IPS-18a (cell line): ENCODE results near the gene CREB5.

ENCODE experiments used
- H3K27ac ChIP-seq: one replicate; pipeline ENCODE4 v1.5.1; 2013; ENCODE audit warnings: low read length
- H3K27me3 ChIP-seq: one replicate; pipeline ENCODE4 v1.6.1; 2013; ENCODE audit warnings: mild to moderate bottlenecking, low read length; ENCODE audit not compliant: control insufficient read depth, insufficient read depth
- H3K36me3 ChIP-seq: one replicate; pipeline ENCODE4 v1.6.1; 2013; ENCODE audit warnings: low read depth, low read length; ENCODE audit not compliant: control insufficient read depth
- H3K4me1 ChIP-seq: one replicate; pipeline ENCODE4 v1.6.1; 2013; ENCODE audit warnings: low read depth, low read length; ENCODE audit not compliant: control insufficient read depth
- H3K4me3 ChIP-seq: one replicate; pipeline ENCODE4 v1.5.1; 2013; ENCODE audit warnings: low read length
- H3K9ac ChIP-seq: one replicate; pipeline ENCODE4 v1.6.1; 2013; ENCODE audit warnings: mild to moderate bottlenecking, low read length, moderate library complexity
- H3K9me3 ChIP-seq: one replicate; pipeline ENCODE4 v1.6.1; 2013; ENCODE audit warnings: low read depth, low read length; ENCODE audit not compliant: control insufficient read depth

Gene CREB5

DNA sequence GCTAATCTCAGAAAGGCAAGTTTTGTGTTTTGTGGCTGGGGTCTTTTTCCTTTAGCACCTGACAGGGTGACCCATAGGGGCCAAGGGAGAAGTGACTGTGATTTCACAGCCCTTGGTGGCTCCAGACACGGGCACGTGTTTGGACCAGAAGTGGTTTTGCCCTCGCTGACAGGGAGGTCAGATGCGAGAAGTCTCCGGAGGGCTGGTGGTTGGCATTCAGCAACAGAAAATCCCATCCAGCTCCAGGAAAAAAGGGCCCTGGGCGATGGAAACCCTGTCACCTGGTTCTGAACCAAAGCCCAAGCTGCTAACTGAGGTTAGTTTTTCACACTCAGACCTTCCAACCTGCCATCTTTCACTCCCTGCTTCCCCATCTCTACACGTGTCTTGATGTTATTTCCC, 272.9 kb downstream of the CREB5 start:
- no peak overlapping the region for H3K27ac ChIP-seq
- no peak overlapping the region for H3K4me3 ChIP-seq
- peaks cover 12% of the 10 kb centered on the region for H3K4me1 ChIP-seq
- H3K9ac ChIP-seq, result peak overlapping the region; percentile 93
- no peaks in the 10 kb centered on the region for H3K9me3 ChIP-seq
- H3K27me3 ChIP-seq, result peaks cover 14% of the 10 kb centered on the region
- H3K36me3 ChIP-seq, result no peaks in the 10 kb centered on the region

- H3K36me3 ChIP-seq, result no peaks in the 10 kb centered on the region
- H3K4me3 ChIP-seq, result peak overlapping the region; percentile 59
- H3K4me1 ChIP-seq, result peaks cover 12% of the 10 kb centered on the region
- H3K9me3 ChIP-seq, result no peaks in the 10 kb centered on the region
- peak overlapping the region; percentile 73 for H3K27ac ChIP-seq
- peak overlapping the region; percentile 93 for H3K9ac ChIP-seq
- peaks cover 14% of the 10 kb centered on the region for H3K27me3 ChIP-seq
Measured at GRCh38 chr7:28685644-28686417, 273.5 kb downstream of the CREB5 start.

GRCh38 chr7:28686418-28686800, 274.1 kb downstream of the CREB5 start:
- Histone ChIP-seq H3K36me3 (no peaks in the 10 kb centered on the region), H3K9ac (peak overlapping the region; percentile 93), H3K27ac (peak overlapping the region; percentile 73), H3K4me3 (peak overlapping the region; percentile 59), H3K27me3 (peaks cover 14% of the 10 kb centered on the region), H3K4me1 (peaks cover 12% of the 10 kb centered on the region), H3K9me3 (no peaks in the 10 kb centered on the region)

DNA sequence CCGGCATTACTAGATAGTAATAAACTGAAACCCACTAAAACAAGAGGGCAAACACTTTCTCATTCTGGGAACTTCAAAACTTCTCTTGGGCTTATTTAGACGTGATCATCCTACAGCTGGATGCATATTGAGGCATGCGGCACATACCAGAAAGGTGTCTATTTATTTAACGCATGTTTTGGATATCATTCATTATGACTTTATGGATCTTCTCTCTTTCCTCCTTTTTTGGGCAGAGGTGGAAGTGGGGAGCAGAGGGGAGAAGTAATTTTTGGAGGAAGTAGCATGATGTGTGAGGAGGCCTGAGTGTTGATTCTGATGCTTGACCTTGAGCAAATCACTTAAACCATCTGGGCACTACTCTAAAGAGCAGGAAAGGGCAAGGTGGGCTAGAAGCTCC, 275.2 kb downstream of the CREB5 start:
- peaks cover 14% of the 10 kb centered on the region for H3K27me3 ChIP-seq
- no peak overlapping the region for H3K9ac ChIP-seq
- H3K4me3 ChIP-seq, result no peak overlapping the region

DNA sequence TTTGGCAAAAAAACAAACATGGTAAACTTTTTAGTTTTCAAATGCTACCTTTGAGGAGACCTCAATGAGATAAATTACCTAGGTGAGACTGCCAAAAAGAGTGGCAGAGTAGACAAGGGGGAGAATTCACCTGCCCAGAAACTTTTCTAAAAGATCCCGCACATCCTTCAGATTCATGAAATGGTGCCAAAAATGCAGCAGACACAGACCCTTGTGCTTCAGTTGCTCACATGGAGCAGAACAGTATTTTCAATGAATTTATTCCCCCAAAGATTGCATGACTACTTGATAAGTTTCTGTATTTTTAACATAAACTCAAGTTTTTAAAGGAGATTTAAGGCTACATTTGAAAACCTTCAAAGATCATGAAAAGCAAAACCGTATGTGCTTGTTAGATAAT, 275.9 kb downstream of the CREB5 start:
- Histone ChIP-seq H3K4me3 (no peak overlapping the region), H3K9me3 (no peaks in the 10 kb centered on the region), H3K9ac (no peak overlapping the region), H3K27me3 (peaks cover 14% of the 10 kb centered on the region), H3K36me3 (no peaks in the 10 kb centered on the region), H3K4me1 (peaks cover 12% of the 10 kb centered on the region), H3K27ac (no peak overlapping the region)

More for the DNA sequence above, 275.2 kb downstream of the CREB5 start:
- Histone ChIP-seq H3K4me1 (peaks cover 12% of the 10 kb centered on the region), H3K27ac (no peak overlapping the region), H3K9me3 (no peaks in the 10 kb centered on the region), H3K36me3 (no peaks in the 10 kb centered on the region)

DNA sequence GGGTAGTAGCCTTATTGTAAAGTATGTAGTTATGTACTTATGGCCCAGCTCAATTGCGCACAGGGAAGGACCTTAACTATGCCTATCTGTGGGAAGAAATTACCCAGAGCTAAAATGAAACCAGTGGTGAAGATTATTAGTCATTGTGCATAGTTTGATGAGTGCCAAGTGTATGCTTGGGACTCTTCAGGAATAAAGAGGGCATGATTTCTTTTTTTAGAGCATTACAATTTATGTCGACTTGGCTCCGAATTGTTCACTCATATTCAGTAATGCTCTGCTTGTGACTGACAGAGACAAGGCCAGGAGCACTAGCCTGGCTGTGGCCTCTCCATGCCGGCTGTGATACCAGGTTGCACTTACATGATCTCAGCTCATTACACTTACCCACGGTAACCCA, 276.3 kb downstream of the CREB5 start:
- peaks cover 14% of the 10 kb centered on the region for H3K27me3 ChIP-seq
- peaks cover 12% of the 10 kb centered on the region for H3K4me1 ChIP-seq
- no peaks in the 10 kb centered on the region for H3K9me3 ChIP-seq
- H3K4me3 ChIP-seq, result no peak overlapping the region
- no peaks in the 10 kb centered on the region for H3K36me3 ChIP-seq
- H3K9ac ChIP-seq, result no peak overlapping the region
- H3K27ac ChIP-seq, result no peak overlapping the region

- H3K27me3 ChIP-seq, result no peaks in the 10 kb centered on the region
- no peaks in the 10 kb centered on the region for H3K9me3 ChIP-seq
- no peaks in the 10 kb centered on the region for H3K4me1 ChIP-seq
- H3K27ac ChIP-seq, result no peak overlapping the region
- H3K9ac ChIP-seq, result no peak overlapping the region
- no peaks in the 10 kb centered on the region for H3K36me3 ChIP-seq
- no peak overlapping the region for H3K4me3 ChIP-seq
Measured at GRCh38 chr7:28695300-28696295, 283.3 kb downstream of the CREB5 start.

GRCh38 chr7:28697913-28698563, 285.7 kb downstream of the CREB5 start:
- no peaks in the 10 kb centered on the region for H3K27me3 ChIP-seq
- H3K36me3 ChIP-seq, result no peaks in the 10 kb centered on the region
- no peaks in the 10 kb centered on the region for H3K9me3 ChIP-seq
- no peak overlapping the region for H3K27ac ChIP-seq
- H3K9ac ChIP-seq, result no peak overlapping the region
- H3K4me3 ChIP-seq, result no peak overlapping the region
- H3K4me1 ChIP-seq, result no peaks in the 10 kb centered on the region

GRCh38 chr7:28698840-28699239, 286.5 kb downstream of the CREB5 start:
- Histone ChIP-seq H3K4me3 (no peak overlapping the region), H3K36me3 (no peaks in the 10 kb centered on the region), H3K4me1 (no peaks in the 10 kb centered on the region), H3K9ac (no peak overlapping the region), H3K9me3 (no peaks in the 10 kb centered on the region), H3K27me3 (no peaks in the 10 kb centered on the region), H3K27ac (no peak overlapping the region)

DNA sequence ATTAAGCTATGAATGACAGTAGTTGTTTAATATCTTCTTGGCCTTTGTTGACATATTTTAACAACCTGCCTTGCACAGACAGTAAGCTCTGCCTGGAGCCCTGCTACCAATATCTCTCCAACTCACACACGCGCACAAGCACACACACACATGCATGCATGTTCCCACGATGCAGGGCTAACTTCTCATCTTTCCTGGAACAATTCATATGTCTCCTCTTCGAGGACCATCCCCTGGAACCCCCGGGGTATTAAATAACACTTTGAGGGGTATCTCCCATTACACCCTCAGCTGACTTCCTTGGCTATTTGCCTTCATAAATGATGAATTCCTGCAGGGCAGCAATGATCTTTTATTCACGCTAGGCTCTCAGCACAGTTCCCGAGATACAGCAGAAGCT, 287.8 kb downstream of the CREB5 start:
- Histone ChIP-seq H3K9me3 (no peaks in the 10 kb centered on the region), H3K36me3 (no peaks in the 10 kb centered on the region), H3K4me1 (no peaks in the 10 kb centered on the region), H3K27ac (no peak overlapping the region), H3K27me3 (no peaks in the 10 kb centered on the region), H3K9ac (no peak overlapping the region), H3K4me3 (no peak overlapping the region)

DNA sequence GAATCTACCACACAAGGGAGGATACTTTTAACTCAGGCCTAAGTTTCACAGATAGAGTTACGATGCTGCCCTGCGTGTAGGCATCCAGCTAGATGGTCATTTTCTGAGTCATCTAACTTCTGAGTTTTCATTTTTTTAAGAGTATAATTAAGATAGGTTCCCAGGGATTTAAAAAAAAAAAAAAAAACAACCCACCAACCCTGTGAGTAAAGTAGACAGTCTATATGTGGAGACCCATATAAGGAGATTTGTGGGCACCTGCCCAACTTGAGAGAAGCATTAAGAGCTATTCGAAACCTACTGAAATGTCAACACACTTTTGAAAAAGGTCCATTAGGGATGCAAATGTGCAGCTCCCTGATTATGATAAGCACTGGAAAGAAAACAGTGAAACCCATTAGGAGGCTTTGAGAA, 288.5 kb downstream of the CREB5 start:
- Histone ChIP-seq H3K36me3 (no peaks in the 10 kb centered on the region), H3K9ac (no peak overlapping the region)

More for the DNA sequence above, 288.5 kb downstream of the CREB5 start:
- Histone ChIP-seq H3K4me3 (no peak overlapping the region), H3K9me3 (no peaks in the 10 kb centered on the region), H3K4me1 (no peaks in the 10 kb centered on the region), H3K27me3 (no peaks in the 10 kb centered on the region), H3K27ac (no peak overlapping the region)
